Stimulated activated memory B cell treated with anti-CD40 and anti-IgM and Interleukin-4, amounts not matched to agents 10 μg/mL and 1 μg/mL and 100 μg/mL, for 72 hours (primary cell): ENCODE data around the gene UPF3B.

ENCODE experiments used
- ATAC-seq: fragments of 150-1000 bp; cut with Tn5 transposase; 2 replicates; pipeline ENCODE4 v1.10.0; 2021
- H3K27ac Mint-ChIP-seq: one replicate; pipeline ENCODE4 v1.8.0; 2022; ENCODE audit warnings: mild to moderate bottlenecking, mixed read lengths
- H3K27me3 Mint-ChIP-seq: one replicate; pipeline ENCODE4 v1.8.0; 2022; ENCODE audit warnings: mixed read lengths
- H3K36me3 Mint-ChIP-seq: one replicate; pipeline ENCODE4 v1.8.0; 2022; ENCODE audit warnings: mixed read lengths
- H3K4me1 Mint-ChIP-seq: one replicate; pipeline ENCODE4 v1.8.0; 2022; ENCODE audit warnings: mixed read lengths
- H3K4me3 Mint-ChIP-seq: one replicate; pipeline ENCODE4 v1.8.0; 2022; ENCODE audit warnings: mild to moderate bottlenecking, moderate library complexity, mixed read lengths
- H3K9me3 Mint-ChIP-seq: one replicate; pipeline ENCODE4 v1.8.0; 2022; ENCODE audit warnings: mixed read lengths

The UPF3B gene

GRCh38 chrX:119790977-119791436 lies 61.8 kb downstream of the UPF3B start:
- peak; percentile 46 for ATAC-seq

GRCh38 chrX:119784747-119785446 lies 67.9 kb downstream of the UPF3B start:
- Mint-ChIP-seq H3K4me1 (peaks cover 29% of the 10 kb centered on the region), H3K27ac (no peak overlapping the region), H3K27me3 (no peaks in the 10 kb centered on the region), H3K9me3 (no peaks in the 10 kb centered on the region), H3K4me3 (no peak overlapping the region), H3K36me3 (peaks cover 37% of the 10 kb centered on the region)
- ATAC-seq = no peak

More at GRCh38 chrX:119790977-119791436, 61.8 kb downstream of the UPF3B start:
- H3K27me3 Mint-ChIP-seq = no peaks in the 10 kb centered on the region
- H3K4me1 Mint-ChIP-seq = peaks cover 15% of the 10 kb centered on the region
- peak overlapping the region; percentile 97 for H3K4me3 Mint-ChIP-seq
- no peaks in the 10 kb centered on the region for H3K9me3 Mint-ChIP-seq
- H3K27ac Mint-ChIP-seq = peak overlapping the region; percentile 93
- H3K36me3 Mint-ChIP-seq = peaks cover 9% of the 10 kb centered on the region
